Muscle layer of duodenum (tissue), 2 donors: ENCODE data around the gene C1QTNF6.
A peak's percentile ranks its signal among the peaks of the same experiment; 100 is the strongest.

Experiments used
- H3K27ac ChIP-seq: one replicate; pipeline ENCODE4 v1.7.0; 2013; ENCODE audit warnings: mild to moderate bottlenecking, low read length
- H3K27me3 ChIP-seq: one replicate; pipeline ENCODE4 v1.7.0; 2013; ENCODE audit warnings: low read depth, mild to moderate bottlenecking, control low read depth, low read length
- H3K36me3 ChIP-seq, 2 donors: one replicate each; pipeline ENCODE4 v1.7.0; 2013; ENCODE audit warnings: low read length in 2 of 2, control low read depth in 1 of 2, mild to moderate bottlenecking in 1 of 2; ENCODE audit not compliant: insufficient read depth in 2 of 2, control insufficient read depth in 1 of 2
- H3K4me1 ChIP-seq, 2 donors: one replicate each; pipeline ENCODE4 v1.7.0; 2013; ENCODE audit warnings: low read length in 2 of 2, mild to moderate bottlenecking in 2 of 2, control low read depth in 1 of 2, moderate library complexity in 1 of 2; ENCODE audit not compliant: insufficient read depth in 2 of 2, control insufficient read depth in 1 of 2
- H3K4me3 ChIP-seq, 2 donors: one replicate each; pipeline ENCODE4 v1.7.0; 2013; ENCODE audit warnings: low read length in 2 of 2, low read depth in 1 of 2, mild to moderate bottlenecking in 1 of 2
- H3K9me3 ChIP-seq, 2 donors: one replicate each; pipeline ENCODE4 v1.7.0; 2013; ENCODE audit warnings: low read length in 2 of 2, control low read depth in 1 of 2, mild to moderate bottlenecking in 1 of 2; ENCODE audit not compliant: control insufficient read depth in 1 of 2
- donor health status: healthy.

C1QTNF6 gene

GRCh38 chr22:37221424-37222333 lies 33.6 kb upstream of the C1QTNF6 start:
- Histone ChIP-seq H3K27ac (peak overlapping the region; percentile 8), H3K27me3 (no peaks in the 10 kb centered on the region), H3K9me3 (no peaks in the 10 kb centered on the region), H3K4me3 (no peak overlapping the region), H3K36me3 (no peaks in the 10 kb centered on the region), H3K4me1 (no peaks in the 10 kb centered on the region)

GRCh38 chr22:37220543-37220981 lies 32.5 kb upstream of the C1QTNF6 start:
- no peaks in the 10 kb centered on the region for H3K36me3 ChIP-seq
- no peak overlapping the region for H3K27ac ChIP-seq
- H3K9me3 ChIP-seq: no peaks in the 10 kb centered on the region
- H3K27me3 ChIP-seq: no peaks in the 10 kb centered on the region
- H3K4me1 ChIP-seq: no peaks in the 10 kb centered on the region
- no peak overlapping the region for H3K4me3 ChIP-seq

GRCh38 chr22:37219533-37219932 lies 31.5 kb upstream of the C1QTNF6 start:
- Histone ChIP-seq H3K4me3 (no peak overlapping the region), H3K36me3 (no peaks in the 10 kb centered on the region), H3K27ac (peak overlapping the region; percentile 5), H3K9me3 (no peaks in the 10 kb centered on the region), H3K4me1 (no peaks in the 10 kb centered on the region), H3K27me3 (no peaks in the 10 kb centered on the region)

- no peaks in the 10 kb centered on the region for H3K27me3 ChIP-seq
- H3K27ac ChIP-seq: peak overlapping the region; percentile 5
These were observed 30.8 kb upstream of the C1QTNF6 start for GRCh38 chr22:37218771-37219411.

GRCh38 chr22:37218399-37218770 lies 30.3 kb upstream of the C1QTNF6 start:
- Histone ChIP-seq H3K27me3 (no peaks in the 10 kb centered on the region), H3K36me3 (no peaks in the 10 kb centered on the region), H3K4me1 (no peaks in the 10 kb centered on the region), H3K4me3 (no peak overlapping the region), H3K9me3 (no peaks in the 10 kb centered on the region), H3K27ac (no peak overlapping the region)

More at GRCh38 chr22:37218771-37219411, 30.8 kb upstream of the C1QTNF6 start:
- no peaks in the 10 kb centered on the region for H3K9me3 ChIP-seq
- H3K4me1 ChIP-seq: no peaks in the 10 kb centered on the region
- no peaks in the 10 kb centered on the region for H3K36me3 ChIP-seq
- no peak overlapping the region for H3K4me3 ChIP-seq

GRCh38 chr22:37215890-37216289 lies 27.8 kb upstream of the C1QTNF6 start:
- no peaks in the 10 kb centered on the region for H3K9me3 ChIP-seq
- no peak overlapping the region for H3K4me3 ChIP-seq
- H3K27me3 ChIP-seq: no peaks in the 10 kb centered on the region
- peaks cover 0 to 12% of the 10 kb centered on the region in 2 donors for H3K4me1 ChIP-seq
- no peaks in the 10 kb centered on the region for H3K36me3 ChIP-seq
- H3K27ac ChIP-seq: no peak overlapping the region

GRCh38 chr22:37214731-37215030 lies 26.6 kb upstream of the C1QTNF6 start:
- no peak overlapping the region for H3K4me3 ChIP-seq
- H3K27ac ChIP-seq: no peak overlapping the region
- no peaks in the 10 kb centered on the region for H3K36me3 ChIP-seq
- H3K27me3 ChIP-seq: no peaks in the 10 kb centered on the region
- H3K4me1 ChIP-seq: peaks cover 0 to 12% of the 10 kb centered on the region in 2 donors
- no peaks in the 10 kb centered on the region for H3K9me3 ChIP-seq

GRCh38 chr22:37213941-37214730 lies 26.1 kb upstream of the C1QTNF6 start:
- Histone ChIP-seq H3K9me3 (no peaks in the 10 kb centered on the region), H3K27me3 (no peaks in the 10 kb centered on the region), H3K36me3 (no peaks in the 10 kb centered on the region), H3K27ac (no peak overlapping the region), H3K4me3 (no peak overlapping the region), H3K4me1 (peaks cover 0 to 12% of the 10 kb centered on the region in 2 donors)

- H3K27ac ChIP-seq: no peak overlapping the region
- H3K9me3 ChIP-seq: no peaks in the 10 kb centered on the region
- peaks cover 0 to 12% of the 10 kb centered on the region in 2 donors for H3K4me1 ChIP-seq
- no peak overlapping the region for H3K4me3 ChIP-seq
- H3K27me3 ChIP-seq: no peaks in the 10 kb centered on the region
- no peaks in the 10 kb centered on the region for H3K36me3 ChIP-seq
These were observed 25.3 kb upstream of the C1QTNF6 start for GRCh38 chr22:37213218-37213855.

GRCh38 chr22:37212174-37212906 lies 24.3 kb upstream of the C1QTNF6 start, which contains the start of gene SSTR3:
SSTR3 (minus strand) TSS chr22:37212477; CDS start chr22:37207803, 4,674 bp downstream.
- Histone ChIP-seq H3K4me1 (peaks cover 0 to 12% of the 10 kb centered on the region in 2 donors), H3K9me3 (no peaks in the 10 kb centered on the region), H3K4me3 (no peak within 1 kb of the TSS), H3K27me3 (no peaks in the 10 kb centered on the region), H3K27ac (no peak within 1 kb of the TSS), H3K36me3 (no peaks in the 10 kb centered on the region)
